HG02884 (cell line): ENCODE data around the gene ANO9.
"Not testable (repeated sequence)": the region's sequence is repeated elsewhere in the genome, so short reads cannot be mapped to it uniquely, and the experiment has no call there.

Source experiments
- ATAC-seq: cut with Tn5 transposase; IDR thresholded peaks from one replicate; pipeline ENCODE4 v1.9.1; 2021; ENCODE audit warnings: mild to moderate bottlenecking, moderate library complexity; ENCODE audit not compliant: unreplicated experiment

ANO9 gene

DNA sequence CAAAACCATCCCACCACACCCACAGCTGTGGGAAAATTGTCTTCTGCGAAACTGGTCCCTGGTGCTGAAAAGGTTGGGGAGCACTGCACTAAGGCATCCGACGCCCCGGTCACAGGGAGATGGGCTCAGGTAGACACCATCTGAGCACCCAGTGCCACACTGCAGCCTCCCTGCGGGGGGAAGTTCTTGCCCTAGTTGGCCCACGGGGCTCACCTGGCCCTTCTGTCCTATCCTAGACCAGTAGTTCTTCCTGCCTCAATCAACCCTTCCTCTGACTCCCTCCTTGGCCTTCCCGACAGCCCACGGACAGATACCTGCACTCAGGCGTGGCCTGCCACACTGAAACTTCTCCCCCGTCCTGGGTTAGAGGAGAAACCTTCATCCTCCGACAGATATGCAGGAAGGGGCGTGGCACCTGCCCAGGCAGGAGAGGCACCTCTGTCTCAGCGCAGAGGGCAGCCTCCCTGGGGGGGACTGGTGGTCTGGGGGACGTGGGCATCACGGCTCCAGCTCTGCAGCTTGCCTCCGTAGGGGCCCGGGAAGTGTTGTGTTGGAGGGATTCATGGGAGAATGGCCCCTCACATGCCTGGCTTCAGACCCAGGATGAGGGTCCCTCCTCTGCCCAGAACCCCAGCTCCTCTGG, 4.5 kb downstream of the ANO9 start:
- no peak for ATAC-seq

DNA sequence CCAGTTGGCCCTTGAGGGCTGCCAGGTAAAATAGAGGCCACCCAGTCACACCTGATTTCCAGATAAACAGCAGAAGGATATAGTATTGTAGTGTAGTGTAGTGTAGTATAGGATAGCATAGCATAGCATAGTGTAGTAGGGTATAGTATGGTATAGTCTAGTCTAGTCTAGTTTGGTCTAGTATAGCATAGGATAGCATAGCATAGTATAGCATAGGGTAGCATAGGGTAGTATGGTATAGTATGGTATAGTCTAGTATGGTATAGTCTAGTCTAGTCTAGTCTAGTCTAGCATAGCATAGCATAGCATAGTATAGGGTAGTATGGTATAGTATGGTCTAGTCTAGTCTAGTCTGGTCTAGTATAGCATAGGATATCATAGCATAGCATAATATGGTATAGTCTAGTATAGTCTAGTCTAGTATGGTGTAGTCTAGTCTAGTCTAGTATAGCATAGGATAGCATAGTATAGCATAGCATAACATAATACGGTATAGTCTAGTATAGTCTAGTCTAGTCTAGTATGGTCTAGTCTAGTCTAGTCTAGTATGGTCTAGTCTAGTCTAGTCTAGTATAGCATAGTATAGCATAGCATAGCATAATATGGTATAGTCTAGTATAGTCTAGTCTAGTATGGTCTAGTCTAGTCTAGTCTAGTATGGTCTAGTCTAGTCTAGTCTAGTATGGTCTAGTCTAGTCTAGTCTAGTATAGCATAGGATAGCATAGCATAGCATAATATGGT, 6.6 kb downstream of the ANO9 start:
- not testable (repeated sequence) for ATAC-seq

DNA sequence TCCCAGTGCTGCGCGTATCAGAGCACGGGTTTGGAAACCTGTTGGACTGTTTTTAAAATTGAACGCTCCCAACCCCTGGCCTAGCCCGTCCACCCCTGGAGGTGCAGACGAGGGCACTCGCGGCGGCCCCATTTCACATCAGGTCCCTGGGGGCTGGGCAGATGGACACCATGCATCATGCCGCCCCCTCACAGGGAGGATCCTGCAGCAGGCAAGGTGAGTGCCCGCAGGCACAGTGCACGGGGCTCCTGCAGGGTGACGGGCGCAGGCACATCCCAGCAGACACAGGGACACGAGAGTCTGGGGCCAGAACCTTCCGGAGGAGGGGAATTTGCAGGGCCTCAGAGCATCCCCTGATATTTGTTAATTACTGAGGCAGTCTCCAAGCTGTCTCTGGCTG, 7.3 kb downstream of the ANO9 start:
- no peak for ATAC-seq

DNA sequence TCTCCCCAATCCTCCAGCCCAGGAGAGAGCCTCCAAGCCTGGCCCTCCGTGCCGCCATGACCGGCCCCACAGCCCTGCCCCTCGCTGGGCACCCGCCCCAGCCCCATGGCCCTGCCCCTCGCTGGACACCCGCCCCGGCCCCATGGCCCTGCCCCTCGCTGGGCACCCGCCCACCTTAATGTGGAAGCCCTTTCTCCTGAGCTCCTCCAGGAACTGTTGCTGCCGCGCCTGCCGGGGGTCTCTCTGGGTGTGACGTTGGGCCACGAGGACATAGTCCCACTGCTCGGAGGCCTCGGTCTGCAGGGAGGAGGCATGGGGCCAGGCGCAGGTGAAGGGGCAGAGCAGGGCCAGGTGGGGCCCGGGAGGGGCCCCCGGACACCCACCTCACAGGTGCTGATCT, 8.2 kb downstream of the ANO9 start:
- no peak for ATAC-seq

DNA sequence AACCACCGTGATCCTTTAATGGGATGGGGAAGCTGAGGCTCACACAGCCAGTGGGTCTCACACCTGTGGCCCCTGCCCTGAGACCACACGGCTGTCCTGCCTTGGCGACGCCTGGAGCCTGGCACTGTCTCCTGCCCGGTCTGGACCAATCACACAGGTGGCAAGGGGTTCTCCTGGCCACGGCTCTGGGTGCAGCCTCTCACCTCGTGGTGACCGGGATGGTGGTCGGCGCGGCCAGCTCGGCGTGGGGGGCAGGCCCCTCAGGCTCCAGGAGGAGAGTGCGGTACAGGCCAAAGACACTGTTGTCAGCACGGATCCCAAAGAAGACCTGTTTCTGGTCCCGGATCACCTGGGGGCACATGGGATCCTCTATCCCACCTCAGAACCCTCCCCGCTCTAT, 8.7 kb downstream of the ANO9 start:
- ATAC-seq, result no peak

DNA sequence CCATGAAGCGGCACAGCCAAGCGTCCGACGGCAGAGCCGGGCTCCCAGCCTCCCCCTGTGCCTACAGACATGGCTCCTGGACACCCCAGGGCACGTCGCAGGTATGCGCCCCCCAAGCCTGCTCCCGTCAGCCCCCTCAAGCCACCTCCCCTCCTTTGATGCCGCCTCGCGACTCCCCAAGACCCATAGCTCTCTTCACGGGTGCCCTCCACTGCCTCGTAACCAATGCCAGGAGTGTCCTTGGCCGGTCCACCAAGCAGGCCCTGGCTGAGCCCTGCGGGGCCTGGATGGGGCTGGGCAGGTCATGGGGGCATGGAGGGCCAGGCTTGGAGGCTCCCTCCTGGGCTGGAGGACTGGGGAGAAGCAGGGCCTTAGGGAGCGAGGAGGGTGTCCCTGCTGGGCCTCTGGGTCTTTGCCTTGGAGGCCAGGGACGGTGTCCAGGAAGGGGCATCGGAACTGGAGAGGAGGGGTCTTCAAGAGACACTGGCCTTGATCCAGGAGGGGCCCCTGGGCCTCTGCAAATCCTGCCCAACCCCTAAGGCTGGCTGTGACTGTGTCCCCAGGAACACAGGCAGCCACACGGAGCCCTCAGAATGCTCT, 9.2 kb downstream of the ANO9 start:
- no peak for ATAC-seq

DNA sequence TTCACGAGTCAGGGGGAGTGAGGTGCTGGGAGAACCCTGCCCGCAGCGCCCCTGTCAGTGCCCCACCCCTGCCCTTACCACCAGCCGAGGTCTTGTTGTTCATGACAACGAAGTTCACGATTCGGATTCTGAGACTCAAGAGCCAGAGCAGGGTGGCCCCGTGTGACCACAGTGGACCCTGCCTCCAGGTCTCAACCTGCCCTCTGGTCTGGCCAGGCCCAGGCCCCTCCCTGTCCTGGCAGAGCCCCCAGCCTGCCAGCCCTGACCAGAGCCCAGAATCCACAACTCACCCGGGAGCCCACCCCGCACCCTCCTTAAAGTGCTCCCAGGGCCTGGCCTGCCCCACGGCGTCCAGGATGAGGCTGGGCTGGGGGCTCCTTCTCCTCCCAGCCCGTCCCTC, 9.9 kb downstream of the ANO9 start:
- no peak for ATAC-seq

DNA sequence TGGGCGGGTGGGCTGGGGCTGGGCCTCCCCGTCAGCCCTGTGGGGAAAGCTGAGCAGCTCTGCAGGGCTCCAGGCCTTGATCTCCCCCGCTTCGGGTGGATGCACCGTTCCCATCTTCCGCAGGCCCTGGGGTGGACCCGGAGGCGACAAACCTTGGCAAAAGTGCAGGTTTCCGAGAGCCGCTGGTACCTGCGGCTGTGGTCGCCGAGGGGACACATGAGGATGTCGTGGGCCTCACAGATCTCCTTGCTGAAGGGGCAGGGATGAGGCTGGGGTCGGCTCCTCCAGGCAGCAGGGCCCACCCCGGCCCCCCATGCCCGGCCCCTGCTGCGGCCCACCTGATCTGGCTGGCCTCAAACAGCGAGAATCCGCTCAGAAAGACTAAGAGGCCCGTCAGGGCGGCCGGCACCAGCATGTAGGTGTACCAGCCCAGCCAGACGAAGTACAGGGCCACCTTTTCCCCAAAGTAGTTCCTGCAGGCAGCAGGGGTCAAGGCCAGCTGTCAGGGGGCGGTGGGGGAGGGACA, 11.8 kb downstream of the ANO9 start:
- no peak for ATAC-seq

DNA sequence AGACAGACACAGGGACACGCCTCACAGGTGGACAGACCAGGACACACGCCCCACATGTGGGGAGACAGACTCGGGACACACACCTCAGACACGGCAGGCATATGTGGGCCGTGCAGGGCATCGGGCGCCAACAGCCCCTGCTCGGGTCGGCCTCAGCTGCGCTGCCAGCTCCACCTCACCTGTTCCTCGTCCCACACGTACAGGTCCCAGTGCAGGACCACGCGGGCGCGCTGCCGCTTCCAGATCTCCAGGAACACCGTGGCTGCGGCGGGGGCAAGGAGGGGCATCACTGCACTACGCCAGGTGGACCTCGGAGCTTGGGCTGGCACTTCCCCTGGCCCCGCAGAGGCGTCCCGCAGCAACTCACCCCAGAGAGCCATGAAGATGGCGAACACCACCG, 12.4 kb downstream of the ANO9 start:
- ATAC-seq, result no peak

DNA sequence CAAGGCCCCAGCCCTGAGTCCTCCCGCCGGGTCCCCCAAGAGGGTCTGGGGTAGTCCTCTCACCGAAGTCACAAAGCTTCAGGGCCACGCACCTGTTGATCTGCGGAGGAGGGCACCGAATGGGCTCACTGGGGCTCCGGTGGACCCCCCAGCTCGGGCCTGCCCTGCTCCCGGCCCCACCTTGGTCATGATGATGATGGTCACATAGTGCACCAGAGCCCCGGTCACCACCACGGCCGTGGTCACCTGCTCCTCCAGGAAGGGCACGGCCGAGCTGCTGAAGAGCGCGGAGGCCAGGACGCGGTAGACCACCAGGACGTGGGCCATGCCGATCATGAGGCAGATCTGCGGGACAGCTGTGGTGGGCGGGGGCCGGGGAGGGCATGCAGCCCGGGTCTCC, 13.5 kb downstream of the ANO9 start:
- ATAC-seq, result no peak

DNA sequence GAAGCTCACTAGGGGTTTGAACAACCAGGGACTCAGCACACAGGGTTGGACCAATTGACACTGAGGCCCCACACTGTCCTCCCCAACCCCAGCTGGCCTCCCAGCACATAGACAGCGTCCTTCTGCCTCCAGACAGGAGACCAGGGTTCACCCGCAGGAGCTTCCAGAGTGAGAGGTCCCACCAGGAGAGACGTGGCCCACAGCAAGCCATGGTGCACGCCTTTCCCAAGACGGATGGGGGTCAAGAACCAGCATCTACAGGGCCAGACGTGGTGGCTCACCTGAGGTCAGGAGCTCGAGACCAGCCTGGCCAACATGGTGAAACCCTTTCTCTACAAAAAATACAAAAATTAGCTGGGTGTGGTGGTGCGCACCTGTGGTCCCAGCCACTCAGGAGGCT, 15.0 kb downstream of the ANO9 start:
- no peak for ATAC-seq

DNA sequence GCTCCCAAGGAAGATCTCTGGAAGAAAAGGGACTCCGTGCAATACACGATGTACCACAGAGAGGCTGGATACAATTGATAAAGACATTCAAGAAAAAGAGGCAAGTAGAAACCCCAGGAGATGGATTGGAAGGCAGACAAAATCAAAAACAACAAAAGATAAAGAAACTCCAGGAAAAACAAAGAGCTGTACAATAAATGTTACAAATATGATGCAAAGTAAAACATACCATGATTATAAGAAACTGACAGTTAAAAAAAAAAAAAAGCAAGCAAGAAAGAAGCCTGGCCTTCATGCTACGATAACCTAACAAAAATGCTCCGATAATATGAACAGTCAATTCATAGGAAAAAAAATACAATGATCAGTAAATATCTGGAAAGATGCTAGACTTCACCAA, 16.5 kb downstream of the ANO9 start:
- ATAC-seq, result no peak

DNA sequence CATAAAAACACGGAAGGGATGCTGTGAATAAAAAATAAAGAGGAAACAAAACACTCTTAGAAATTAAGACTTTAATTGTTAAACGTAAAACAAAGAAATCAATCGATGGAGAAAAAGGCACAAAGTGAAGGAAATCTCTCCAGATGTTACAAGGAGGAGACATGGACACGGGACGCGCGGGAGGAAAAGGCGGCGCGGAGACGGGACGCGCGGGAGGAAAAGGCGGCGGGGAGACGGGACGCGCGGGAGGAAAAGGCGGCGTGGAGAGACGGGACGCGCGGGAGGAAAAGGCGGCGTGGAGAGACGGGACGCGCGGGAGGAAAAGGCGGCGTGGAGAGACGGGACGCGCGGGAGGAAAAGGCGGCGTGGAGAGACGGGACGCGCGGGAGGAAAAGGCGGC, 17.0 kb downstream of the ANO9 start:
- ATAC-seq, result not testable (repeated sequence)

DNA sequence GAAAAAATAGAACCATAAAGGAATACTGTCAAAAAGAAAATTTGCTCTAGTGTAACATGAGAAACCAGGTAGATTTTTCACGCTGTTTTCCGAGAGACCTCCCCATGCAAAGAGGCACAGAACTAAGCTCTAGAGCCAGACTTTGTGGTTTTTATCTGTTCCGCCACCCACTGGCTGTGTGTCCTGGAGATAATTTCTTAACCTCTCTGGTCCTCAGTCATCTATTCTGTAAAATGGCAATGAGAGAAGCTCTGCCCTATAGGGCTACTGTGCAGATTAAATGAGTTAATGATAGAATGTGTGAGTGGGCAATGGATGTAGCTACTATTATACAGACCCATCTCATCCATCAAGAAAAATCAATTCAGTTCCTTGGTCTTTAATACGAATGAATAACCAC, 17.6 kb downstream of the ANO9 start:
- ATAC-seq, result no peak

DNA sequence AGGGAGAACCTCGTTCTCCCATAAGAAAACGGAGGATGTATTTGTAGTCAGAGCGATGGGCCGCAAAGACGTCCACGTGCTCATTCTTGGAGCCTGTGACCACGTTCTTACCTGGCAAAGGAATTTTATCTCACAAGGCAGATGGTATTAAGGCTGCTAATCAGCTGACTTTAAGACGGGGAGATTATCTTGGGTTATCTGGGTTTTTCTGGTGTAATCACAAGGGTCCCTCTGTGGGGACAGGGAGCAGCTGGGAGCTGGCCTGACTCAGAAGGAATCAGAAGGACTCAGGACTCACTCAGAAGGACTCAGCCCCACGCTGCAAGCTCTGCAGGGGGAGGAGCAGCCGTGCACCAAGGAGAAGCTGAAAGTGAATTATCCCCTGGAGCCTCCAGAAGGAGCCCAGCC, 19.6 kb downstream of the ANO9 start:
- no peak for ATAC-seq

DNA sequence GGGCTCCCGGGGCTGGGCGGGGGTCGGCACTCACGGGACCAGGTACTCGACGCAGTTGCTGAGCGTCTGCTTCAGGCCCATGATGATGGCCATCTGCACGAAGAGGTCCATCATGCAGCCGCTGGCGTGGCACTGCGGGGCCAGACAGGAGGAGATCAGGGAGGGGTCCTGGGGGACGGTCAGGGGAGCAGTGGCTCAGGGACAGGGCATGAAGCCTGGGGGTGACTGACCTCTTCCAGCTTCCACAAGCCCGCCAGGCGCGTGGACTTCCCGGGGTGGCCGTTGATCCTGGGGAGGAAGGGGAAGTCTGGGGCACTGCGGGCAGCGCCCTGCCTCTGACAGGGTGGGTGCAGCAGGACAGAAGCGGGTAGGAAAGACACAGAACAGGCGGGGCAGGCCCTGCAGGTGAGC, 20.9 kb downstream of the ANO9 start:
- ATAC-seq, result no peak

DNA sequence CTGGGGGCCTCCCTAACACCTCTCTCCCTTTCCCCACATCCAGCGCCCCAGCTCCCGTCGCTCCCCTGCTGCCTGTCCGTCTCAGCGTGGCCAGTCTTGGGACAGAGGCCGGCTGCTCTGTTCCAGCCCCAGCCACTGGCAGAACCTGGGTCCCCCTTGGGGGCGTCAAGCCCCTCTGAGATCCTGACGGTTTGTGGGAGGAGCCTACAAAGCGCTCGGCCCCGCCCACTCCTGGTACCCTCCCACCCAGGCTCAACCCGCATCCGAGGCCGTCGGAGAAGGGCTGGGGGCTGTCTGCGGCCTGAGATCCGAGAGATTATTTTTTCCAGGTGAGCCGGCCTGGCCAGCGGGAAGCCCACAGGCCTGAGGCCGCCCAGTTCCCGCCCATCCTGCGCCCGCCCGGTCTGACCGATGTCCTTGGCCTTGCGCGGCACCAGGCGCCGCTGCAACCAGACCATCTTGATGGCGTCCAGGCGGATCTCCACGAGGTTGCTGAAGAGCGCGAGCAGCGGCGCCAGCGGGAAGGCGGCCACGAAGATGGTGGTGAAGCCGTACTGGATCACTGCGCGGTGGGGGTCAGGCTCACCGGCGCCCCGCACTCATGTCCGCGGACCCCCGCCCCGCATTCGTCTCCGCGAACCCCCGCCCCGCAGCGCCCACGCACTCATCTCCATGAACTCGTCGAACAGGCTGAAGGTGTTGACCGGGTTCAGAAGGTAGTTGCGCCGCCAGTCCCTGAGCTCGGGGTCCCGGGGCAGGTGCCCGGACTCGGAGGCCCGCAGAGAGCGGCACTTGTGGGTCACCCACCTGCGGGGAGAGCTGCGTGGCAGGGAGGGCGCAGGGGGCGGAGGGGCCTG, 21.5 kb downstream of the ANO9 start:
- no peak for ATAC-seq

DNA sequence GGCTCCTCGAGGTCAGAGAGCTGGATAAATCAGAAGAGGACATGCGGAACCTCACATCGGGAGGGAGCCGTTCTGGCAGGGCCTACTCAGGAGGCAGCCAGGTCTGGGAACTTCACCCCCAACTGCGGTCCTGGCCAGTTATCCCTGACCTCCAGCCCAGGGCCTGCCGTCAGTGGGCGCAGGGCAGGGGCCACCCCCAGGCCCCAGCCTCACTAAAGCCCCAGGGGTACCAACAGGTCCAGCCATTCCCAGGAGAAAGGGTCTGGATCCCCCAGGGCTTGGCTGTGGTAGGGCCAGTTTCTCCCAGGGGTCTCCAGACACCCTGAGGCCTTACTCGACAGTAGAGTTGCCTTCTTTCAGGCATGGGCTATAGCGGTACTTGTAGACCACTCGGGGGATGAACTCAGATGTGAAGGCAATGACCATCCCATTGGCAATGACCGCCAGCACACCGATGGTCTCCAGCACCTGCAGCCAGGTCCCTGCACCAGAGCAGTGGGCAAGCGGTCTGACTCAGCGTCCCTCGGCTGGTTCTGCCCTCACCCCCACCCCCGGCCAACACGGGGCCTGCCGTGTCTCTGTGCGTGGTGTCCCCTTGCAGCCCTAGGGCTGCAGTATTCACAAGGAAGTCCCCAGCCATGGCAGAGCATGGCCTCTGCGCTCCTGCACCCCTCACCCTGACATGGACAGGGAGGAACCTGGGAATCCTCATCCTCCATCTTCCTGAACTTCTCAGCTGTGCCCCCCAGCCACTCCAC, 22.4 kb downstream of the ANO9 start:
- no peak for ATAC-seq

DNA sequence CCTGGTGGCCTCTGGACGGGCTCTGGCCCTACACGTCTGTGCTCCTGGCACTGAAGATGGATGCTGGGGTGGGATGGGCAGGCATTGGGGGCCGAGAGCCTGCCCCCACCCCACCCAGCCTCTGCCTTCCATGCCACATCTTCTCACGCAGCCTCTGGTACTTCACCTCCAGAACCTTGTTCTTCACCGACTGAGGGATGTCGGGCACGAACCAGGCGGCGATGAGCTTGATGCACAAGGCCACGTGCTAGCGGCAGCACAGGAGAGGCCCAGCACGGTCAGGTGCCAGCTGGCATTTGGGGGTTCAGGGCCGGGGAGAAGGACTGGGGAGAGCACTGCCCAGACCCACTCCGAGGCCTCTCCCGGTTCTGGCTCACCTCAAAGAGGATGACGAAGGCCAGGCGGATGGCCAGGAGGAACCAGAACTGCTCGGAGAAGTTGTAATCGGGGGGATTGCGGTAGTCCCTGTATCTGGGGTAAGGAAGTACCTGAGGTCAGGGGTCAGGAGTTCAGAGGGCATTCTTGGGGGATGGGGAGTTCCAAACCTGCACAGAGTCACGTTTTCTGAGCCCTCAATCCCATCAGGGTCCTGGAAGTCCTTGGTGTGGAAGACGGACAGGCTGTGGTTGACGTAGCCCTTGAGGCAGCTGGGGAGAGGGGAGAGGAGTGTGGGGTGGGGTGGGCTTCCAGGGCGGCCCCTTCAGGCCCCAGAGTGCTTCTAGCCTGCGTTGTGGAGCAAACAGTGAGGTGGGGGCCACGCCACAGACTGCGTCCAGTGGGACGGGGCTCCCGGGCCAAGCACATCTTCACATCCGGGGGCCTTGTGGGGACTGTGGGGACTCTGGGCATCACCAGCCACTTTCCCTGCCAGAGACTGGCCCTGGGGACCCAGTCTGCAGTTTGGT, 23.2 kb downstream of the ANO9 start:
- no peak for ATAC-seq
